CD8-positive, alpha-beta memory T cell (primary cell): ENCODE results near the gene WDR76. TPM values are rescaled to one million over a fixed set of nuclear protein-coding genes. Genes with fewer than 3 reads are reported as not detected.
A peak's percentile ranks its signal among the peaks of the same experiment; 100 is the strongest.

Experiments used
- CTCF ChIA-PET: fragments of 350-600 bp; sonication (Branson Sonifier 250); formaldehyde crosslinking; loops from one replicate; lab custom pipeline; 2021; ENCODE audit warnings: antibody characterized with exemption; lab: Charles Lee
- POLR2A ChIA-PET: fragments of 350-600 bp; sonication (Branson Sonifier 250); formaldehyde crosslinking; loops from one replicate; lab custom pipeline; 2021; ENCODE audit warnings: antibody characterized with exemption; lab: Charles Lee
- DNase-seq, 5 donors: peaks; one replicate each; pipeline versions ENCODE4 v3.0.0 to v3.0.0-alpha.2; 2020 to 2022; ENCODE audit warnings: mixed read lengths in 1 of 5
- H3K27ac ChIP-seq: one replicate; pipeline ENCODE4 v1.7.0; 2013; ENCODE audit warnings: low read depth, mild to moderate bottlenecking, low read length, moderate library complexity
- H3K27me3 ChIP-seq: 2 replicates; pipeline ENCODE4 v1.7.0; 2013; ENCODE audit warnings: low read length, mild to moderate bottlenecking; ENCODE audit not compliant: insufficient read depth, poor library complexity, severe bottlenecking
- H3K36me3 ChIP-seq: 2 replicates; pipeline ENCODE4 v1.7.0; 2013; ENCODE audit warnings: mild to moderate bottlenecking, low read length, moderate library complexity; ENCODE audit not compliant: insufficient read depth
- H3K4me1 ChIP-seq: 2 replicates; pipeline ENCODE4 v1.7.0; 2013; ENCODE audit warnings: mild to moderate bottlenecking, low read length, moderate library complexity; ENCODE audit not compliant: insufficient read depth
- H3K4me3 ChIP-seq: 2 replicates; pipeline ENCODE4 v1.7.0; 2013; ENCODE audit warnings: mild to moderate bottlenecking, low read length
- H3K9me3 ChIP-seq: 2 replicates; pipeline ENCODE4 v1.7.0; 2013; ENCODE audit warnings: mild to moderate bottlenecking, low read length
- H3K27ac Mint-ChIP-seq, 8 donors: one replicate each; pipeline ENCODE4 v1.8.0; 2020 to 2021; ENCODE audit warnings: mixed read lengths in 8 of 8, mild to moderate bottlenecking in 6 of 8, inconsistent platforms in 3 of 8, moderate library complexity in 3 of 8
- H3K27me3 Mint-ChIP-seq, 2 donors: one replicate each; pipeline ENCODE4 v1.8.0; 2020 to 2021; ENCODE audit warnings: mixed read lengths in 2 of 2, mild to moderate bottlenecking in 1 of 2, moderate library complexity in 1 of 2
- H3K36me3 Mint-ChIP-seq, 3 donors: one replicate each; pipeline ENCODE4 v1.8.0; 2020 to 2021; ENCODE audit warnings: mixed read lengths in 3 of 3, inconsistent platforms in 1 of 3, mild to moderate bottlenecking in 1 of 3
- H3K4me1 Mint-ChIP-seq, 3 donors: one replicate each; pipeline ENCODE4 v1.8.0; 2020 to 2021; ENCODE audit warnings: mixed read lengths in 3 of 3, inconsistent platforms in 1 of 3, mild to moderate bottlenecking in 1 of 3
- H3K4me3 Mint-ChIP-seq, 7 donors: one replicate each; pipeline ENCODE4 v1.8.0; 2020 to 2021; ENCODE audit warnings: mixed read lengths in 7 of 7, mild to moderate bottlenecking in 6 of 7, moderate library complexity in 4 of 7, inconsistent platforms in 2 of 7
- H3K9me3 Mint-ChIP-seq, 5 donors: one replicate each; pipeline ENCODE4 v1.8.0; 2020 to 2022; ENCODE audit warnings: mixed read lengths in 5 of 5, mild to moderate bottlenecking in 3 of 5, moderate library complexity in 2 of 5, inconsistent platforms in 1 of 5
- polyA plus RNA-seq: library from polyadenylated mRNA; unstranded; fragments of 300-500 nt; fragmentation: Illumina TruSeq; gene quantifications from one replicate; pipeline ENCODE4 v1.2.3, GENCODE V29; 2021
- total RNA-seq, 2 experiments: library from RNA; stranded (reverse); gene quantifications; one replicate each; pipeline ENCODE4 v1.2.3, GENCODE V29; 2021

Gene WDR76
- total and polyA plus RNA-seq, 3 experiments from 2014 or later, result 7.5 to 75.6 (median 71.4) TPM

GRCh38 chr15:43879386-43880355 is 52.9 kb downstream of the WDR76 start:
- no peak overlapping the region for H3K4me3 ChIP-seq
- DNase-seq, result no peak
- Mint-ChIP-seq H3K4me3 (no peak overlapping the region), H3K27me3 (no peaks in the 10 kb centered on the region), H3K36me3 (peaks cover 0 to 5% (median 2%) of the 10 kb centered on the region in 3 donors), H3K9me3 (no peaks in the 10 kb centered on the region), H3K4me1 (no peaks in the 10 kb centered on the region), H3K27ac (peak overlapping the region in 2 of 8 donors; percentile 50 to 64)
- H3K27me3 ChIP-seq, result no peaks in the 10 kb centered on the region
- no peak overlapping the region for H3K27ac ChIP-seq
- H3K4me1 ChIP-seq, result no peaks in the 10 kb centered on the region
- ChIA-PET CTCF (no interaction called here), POLR2A (no interaction called here)
- no peaks in the 10 kb centered on the region for H3K36me3 ChIP-seq
- no peaks in the 10 kb centered on the region for H3K9me3 ChIP-seq

- Mint-ChIP-seq H3K27ac (peak overlapping the region in 1 of 8 donors; percentile 68), H3K27me3 (no peaks in the 10 kb centered on the region), H3K4me1 (no peaks in the 10 kb centered on the region), H3K36me3 (peaks cover 0 to 5% (median 2%) of the 10 kb centered on the region in 3 donors), H3K4me3 (no peak overlapping the region), H3K9me3 (no peaks in the 10 kb centered on the region)
- Histone ChIP-seq H3K4me1 (no peaks in the 10 kb centered on the region), H3K36me3 (no peaks in the 10 kb centered on the region), H3K9me3 (no peaks in the 10 kb centered on the region), H3K4me3 (no peak overlapping the region), H3K27me3 (no peaks in the 10 kb centered on the region), H3K27ac (no peak overlapping the region)
- POLR2A ChIA-PET, result no interaction called here
- no peak for DNase-seq
- CTCF ChIA-PET, result interaction anchor here (1.5 kb wide), 1 partner anchor 14 kb away, joined by 3 read pairs; no protein-coding TSS in a partner anchor
These were observed 53.8 kb downstream of the WDR76 start for GRCh38 chr15:43880406-43881194.

- POLR2A ChIA-PET, result no interaction called here
- Mint-ChIP-seq H3K27ac (no peak overlapping the region), H3K4me1 (no peaks in the 10 kb centered on the region), H3K27me3 (no peaks in the 10 kb centered on the region), H3K9me3 (no peaks in the 10 kb centered on the region), H3K36me3 (peaks cover 0 to 5% (median 0%) of the 10 kb centered on the region in 3 donors), H3K4me3 (no peak overlapping the region)
- no peaks in the 10 kb centered on the region for H3K4me1 ChIP-seq
- no peak overlapping the region for H3K4me3 ChIP-seq
- CTCF ChIA-PET, result interaction anchor here (1.5 kb wide), 1 partner anchor 13 kb away, joined by 3 read pairs; no protein-coding TSS in a partner anchor
- no peak for DNase-seq
- H3K27me3 ChIP-seq, result no peaks in the 10 kb centered on the region
- no peaks in the 10 kb centered on the region for H3K36me3 ChIP-seq
- H3K9me3 ChIP-seq, result no peaks in the 10 kb centered on the region
- no peak overlapping the region for H3K27ac ChIP-seq
These were observed 54.4 kb downstream of the WDR76 start for GRCh38 chr15:43881245-43881644.

- H3K4me3 ChIP-seq, result no peak overlapping the region
- no peak overlapping the region for H3K27ac ChIP-seq
- no peak for DNase-seq
- ChIA-PET POLR2A (no interaction called here), CTCF (interaction anchor here (0.8 to 1.5 kb wide), 2 partner anchors 13 to 29 kb away, joined by 3 read pairs; no protein-coding TSS in a partner anchor)
- H3K9me3 ChIP-seq, result no peaks in the 10 kb centered on the region
- Mint-ChIP-seq H3K4me1 (no peaks in the 10 kb centered on the region), H3K27me3 (no peaks in the 10 kb centered on the region), H3K9me3 (no peaks in the 10 kb centered on the region), H3K27ac (no peak overlapping the region), H3K36me3 (peaks cover 0 to 5% (median 0%) of the 10 kb centered on the region in 3 donors), H3K4me3 (no peak overlapping the region)
- no peaks in the 10 kb centered on the region for H3K27me3 ChIP-seq
- no peaks in the 10 kb centered on the region for H3K36me3 ChIP-seq
- no peaks in the 10 kb centered on the region for H3K4me1 ChIP-seq
These were observed 55.1 kb downstream of the WDR76 start for GRCh38 chr15:43881944-43882343.

- peak overlapping the region in 2 of 8 donors; percentile 24 to 71 for H3K27ac Mint-ChIP-seq
These were observed 56.8 kb downstream of the WDR76 start for GRCh38 chr15:43883571-43883970.

GRCh38 chr15:43886558-43886957 is 59.8 kb downstream of the WDR76 start:
- Histone ChIP-seq H3K4me3 (no peak overlapping the region), H3K27me3 (no peaks in the 10 kb centered on the region), H3K36me3 (no peaks in the 10 kb centered on the region), H3K4me1 (no peaks in the 10 kb centered on the region), H3K27ac (no peak overlapping the region), H3K9me3 (no peaks in the 10 kb centered on the region)
- ChIA-PET CTCF (no interaction called here), POLR2A (no interaction called here)
- Mint-ChIP-seq H3K4me1 (no peaks in the 10 kb centered on the region), H3K27ac (peak overlapping the region in 2 of 8 donors; percentile 7), H3K4me3 (no peak overlapping the region), H3K27me3 (peaks cover 0 to 2% of the 10 kb centered on the region in 2 donors), H3K36me3 (peaks cover 0 to 1% (median 0%) of the 10 kb centered on the region in 3 donors), H3K9me3 (no peaks in the 10 kb centered on the region)
- DNase-seq, result no peak

More at GRCh38 chr15:43883571-43883970, 56.8 kb downstream of the WDR76 start:
- Histone ChIP-seq H3K27ac (no peak overlapping the region), H3K9me3 (no peaks in the 10 kb centered on the region), H3K4me3 (no peak overlapping the region), H3K4me1 (no peaks in the 10 kb centered on the region), H3K36me3 (no peaks in the 10 kb centered on the region), H3K27me3 (no peaks in the 10 kb centered on the region)
- H3K36me3 Mint-ChIP-seq, result peaks cover 0 to 3% (median 0%) of the 10 kb centered on the region in 3 donors
- H3K4me1 Mint-ChIP-seq, result no peaks in the 10 kb centered on the region
- CTCF ChIA-PET, result no interaction called here
- DNase-seq, result no peak
- POLR2A ChIA-PET, result no interaction called here
- H3K9me3 Mint-ChIP-seq, result no peaks in the 10 kb centered on the region
- no peak overlapping the region for H3K4me3 Mint-ChIP-seq
- H3K27me3 Mint-ChIP-seq, result no peaks in the 10 kb centered on the region

- no peak overlapping the region for H3K4me3 Mint-ChIP-seq
- no peak for DNase-seq
- Histone ChIP-seq H3K27ac (no peak overlapping the region), H3K9me3 (no peaks in the 10 kb centered on the region), H3K4me1 (no peaks in the 10 kb centered on the region), H3K4me3 (no peak overlapping the region), H3K36me3 (no peaks in the 10 kb centered on the region), H3K27me3 (no peaks in the 10 kb centered on the region)
- H3K9me3 Mint-ChIP-seq, result no peaks in the 10 kb centered on the region
- ChIA-PET POLR2A (no interaction called here), CTCF (no interaction called here)
- no peak overlapping the region for H3K27ac Mint-ChIP-seq
- peaks cover 0 to 2% of the 10 kb centered on the region in 2 donors for H3K27me3 Mint-ChIP-seq
- peaks cover 0 to 1% (median 0%) of the 10 kb centered on the region in 3 donors for H3K36me3 Mint-ChIP-seq
- H3K4me1 Mint-ChIP-seq, result no peaks in the 10 kb centered on the region
These were observed 61.1 kb downstream of the WDR76 start for GRCh38 chr15:43887901-43888300.
